Epithelial cell of esophagus (primary cell): Measurements from ENCODE around the gene WHAMM.

Experiments
- DNase-seq: peaks from one replicate; pipeline ENCODE4 v3.0.0; 2010; ENCODE audit warnings: low read depth
- H3K4me3 ChIP-seq: 2 replicates; pipeline ENCODE4 v1.5.1; 2011; ENCODE audit warnings: mild to moderate bottlenecking, low read length, control low read depth
- TF ChIP-seq, protein P1 (sequence below): IDR thresholded peaks from 2 replicates; pipeline ENCODE4 v1.5.1; 2011; ENCODE audit warnings: low read depth, mild to moderate bottlenecking, low read length, control low read depth, inconsistent platforms; ENCODE audit not compliant: insufficient read depth; ENCODE audit errors: missing control alignments

WHAMM gene

DNA sequence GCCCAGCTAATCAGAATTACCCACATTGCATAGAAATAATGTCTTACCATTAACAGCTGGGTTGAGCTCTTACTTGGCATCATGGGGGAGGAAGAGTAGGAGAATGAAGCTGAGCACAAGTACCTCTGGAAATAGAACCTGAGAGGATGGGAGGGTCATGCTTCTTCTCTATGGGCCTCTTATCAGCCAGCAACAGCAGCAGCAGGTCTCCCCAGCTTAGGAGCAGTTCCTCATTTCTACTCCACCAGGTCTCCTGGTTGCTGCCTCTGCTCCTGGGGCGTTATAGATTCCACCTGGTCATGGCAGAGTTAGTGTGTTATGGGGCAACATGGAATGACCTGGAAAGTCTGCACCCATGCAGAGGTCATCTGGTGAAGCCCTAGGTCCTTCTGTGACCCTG, 6.9 kb upstream of the WHAMM start:
- TF ChIP-seq, protein P1, sequence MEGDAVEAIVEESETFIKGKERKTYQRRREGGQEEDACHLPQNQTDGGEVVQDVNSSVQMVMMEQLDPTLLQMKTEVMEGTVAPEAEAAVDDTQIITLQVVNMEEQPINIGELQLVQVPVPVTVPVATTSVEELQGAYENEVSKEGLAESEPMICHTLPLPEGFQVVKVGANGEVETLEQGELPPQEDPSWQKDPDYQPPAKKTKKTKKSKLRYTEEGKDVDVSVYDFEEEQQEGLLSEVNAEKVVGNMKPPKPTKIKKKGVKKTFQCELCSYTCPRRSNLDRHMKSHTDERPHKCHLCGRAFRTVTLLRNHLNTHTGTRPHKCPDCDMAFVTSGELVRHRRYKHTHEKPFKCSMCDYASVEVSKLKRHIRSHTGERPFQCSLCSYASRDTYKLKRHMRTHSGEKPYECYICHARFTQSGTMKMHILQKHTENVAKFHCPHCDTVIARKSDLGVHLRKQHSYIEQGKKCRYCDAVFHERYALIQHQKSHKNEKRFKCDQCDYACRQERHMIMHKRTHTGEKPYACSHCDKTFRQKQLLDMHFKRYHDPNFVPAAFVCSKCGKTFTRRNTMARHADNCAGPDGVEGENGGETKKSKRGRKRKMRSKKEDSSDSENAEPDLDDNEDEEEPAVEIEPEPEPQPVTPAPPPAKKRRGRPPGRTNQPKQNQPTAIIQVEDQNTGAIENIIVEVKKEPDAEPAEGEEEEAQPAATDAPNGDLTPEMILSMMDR, result no peak
- DNase-seq, result no peak
- H3K4me3 ChIP-seq, result no peak overlapping the region

DNA sequence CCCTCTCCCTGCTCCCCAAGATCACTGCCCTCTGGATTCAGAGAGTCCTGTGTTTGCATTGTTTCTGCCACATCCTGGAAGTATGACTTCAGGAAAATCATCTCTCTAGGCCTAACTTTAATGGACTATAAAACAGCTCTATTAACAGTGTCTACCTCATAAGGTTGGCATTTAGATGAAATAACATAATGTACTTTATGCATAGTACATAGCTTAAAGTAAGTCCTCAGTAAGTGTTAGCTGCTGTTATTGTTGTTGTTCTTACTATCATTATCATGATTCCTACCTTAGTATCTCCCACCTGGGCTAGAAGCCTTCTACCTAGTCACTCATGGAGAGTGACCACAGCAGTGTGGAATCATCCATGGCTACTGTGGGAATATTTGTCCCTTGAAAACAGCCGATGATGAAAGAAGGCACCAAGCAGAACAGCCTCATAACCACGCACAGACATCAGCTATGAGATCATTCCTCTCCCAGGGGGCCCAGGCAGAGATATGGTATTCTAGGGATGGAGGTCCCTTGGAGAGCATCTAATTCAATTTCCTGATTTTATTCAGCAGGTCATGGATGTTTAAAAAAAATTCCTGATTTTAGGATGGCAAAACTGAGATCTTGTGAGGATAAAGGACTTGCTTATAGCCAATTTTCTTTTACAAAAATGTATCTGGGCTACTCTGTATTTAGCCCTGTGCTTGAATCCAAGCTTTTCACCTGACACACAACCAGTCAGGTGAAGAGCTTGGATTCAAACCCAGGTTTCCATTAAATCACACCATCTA, 5.4 kb upstream of the WHAMM start:
- DNase-seq, result peak; percentile 17
- H3K4me3 ChIP-seq, result no peak overlapping the region
- TF ChIP-seq, protein P1, result no peak

DNA sequence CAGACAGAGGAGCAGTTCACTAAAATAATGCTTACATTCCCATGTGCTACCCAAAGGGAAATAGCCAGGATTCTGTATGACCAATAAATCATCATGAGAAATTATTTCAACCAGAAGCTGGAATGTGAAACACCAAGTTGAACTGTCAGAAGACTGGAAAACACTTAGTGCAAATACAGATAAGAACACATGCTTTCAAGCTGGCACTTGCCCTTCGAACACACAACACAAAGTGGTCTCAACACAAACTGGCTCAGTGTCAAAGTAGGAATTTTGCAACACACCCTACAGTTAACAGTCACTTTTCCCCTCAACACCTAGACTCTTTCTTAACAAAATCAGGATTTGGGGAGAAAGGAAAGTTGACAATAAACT, 4.9 kb upstream of the WHAMM start:
- no peak overlapping the region for H3K4me3 ChIP-seq
- TF ChIP-seq, protein P1, result no peak
- DNase-seq, result peak; percentile 80

DNA sequence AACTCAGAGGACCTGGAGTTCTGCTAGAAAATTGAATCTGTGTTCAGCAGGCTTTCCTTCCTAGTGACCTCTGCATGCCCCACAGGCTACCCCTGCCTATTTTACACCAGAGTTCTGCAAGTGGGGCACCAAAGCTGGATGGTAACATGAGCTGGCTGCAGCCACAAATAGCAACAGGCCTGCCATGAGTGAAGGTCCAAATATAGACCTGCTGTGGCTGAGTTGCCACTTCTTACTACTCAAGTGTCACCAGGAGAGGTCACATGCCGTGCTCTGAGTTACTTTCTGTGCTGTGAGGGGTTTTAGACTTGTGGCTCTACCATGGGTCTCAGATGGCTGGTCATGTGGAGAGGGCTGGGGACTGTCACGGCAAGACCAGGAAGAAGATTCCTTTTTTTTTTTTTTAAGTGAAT, 3.4 kb upstream of the WHAMM start, which contains the start of gene FSD2:
TSS of gene FSD2 (minus strand) at position 76 of the 413 bp plus-strand sequence. CDS start 18,679 bp downstream, outside the sequence.
- no peak for DNase-seq
- TF ChIP-seq, protein P1, result no peak
- H3K4me3 ChIP-seq, result no peak within 1 kb of the TSS

DNA sequence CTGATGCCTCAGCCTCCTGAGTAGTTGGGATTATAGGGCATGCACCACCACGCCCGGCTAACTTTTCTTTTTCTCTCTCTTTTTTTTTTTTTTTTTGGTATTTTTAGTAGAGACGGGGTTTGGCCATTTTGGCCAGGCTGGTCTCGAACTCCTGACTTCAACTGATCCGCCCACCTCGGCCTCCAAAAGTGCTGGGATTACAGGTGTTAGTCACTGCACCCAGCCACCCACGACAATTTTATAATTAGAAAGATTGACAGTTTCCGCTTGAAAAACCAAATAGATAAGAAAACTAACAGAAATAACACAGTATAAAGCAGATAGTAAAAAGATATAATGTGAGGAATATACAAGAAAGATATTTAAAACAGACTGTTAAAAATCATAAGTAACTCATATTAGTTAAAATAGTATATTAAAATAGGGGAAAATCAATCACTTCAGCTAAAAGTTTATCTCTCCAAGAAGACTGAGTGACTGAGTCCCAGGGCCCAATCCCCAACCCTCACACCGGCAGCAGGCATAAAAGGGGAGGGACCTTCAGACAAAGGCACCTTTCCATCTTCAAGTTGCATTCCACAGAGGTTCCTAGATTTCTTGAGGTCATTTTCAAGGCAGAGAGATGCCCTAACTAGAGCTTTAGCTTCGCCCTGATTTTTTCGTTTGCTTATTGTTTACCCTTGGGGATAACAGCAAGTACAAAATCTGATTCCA, 1.4 kb upstream of the WHAMM start:
- TF ChIP-seq, protein P1, result no peak

DNA sequence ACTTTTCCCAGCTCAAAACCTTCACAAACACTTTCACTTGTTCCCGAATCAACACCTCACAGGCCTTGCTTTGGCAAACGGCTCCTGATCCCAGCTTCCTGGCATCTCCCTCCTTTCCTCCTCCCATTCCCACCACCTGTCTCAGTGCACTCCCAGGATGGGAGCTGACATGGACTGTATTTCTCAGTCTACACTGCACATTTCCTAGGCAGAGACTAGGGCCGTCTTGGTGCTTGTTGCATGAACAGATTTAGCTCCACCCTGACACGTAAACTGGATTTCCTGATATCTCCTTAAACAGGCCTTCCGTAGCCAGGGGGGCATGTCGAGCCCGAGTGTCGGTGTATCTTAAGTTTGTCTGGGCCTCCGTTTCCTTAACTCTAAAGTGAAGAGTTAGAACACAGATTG, 790 bp upstream of the WHAMM start:
- TF ChIP-seq, protein P1, result no peak
- DNase-seq, result no peak
- no peak overlapping the region for H3K4me3 ChIP-seq

More for the DNA sequence above, 1.4 kb upstream of the WHAMM start:
- DNase-seq, result no peak
- H3K4me3 ChIP-seq, result no peak overlapping the region
